Activated CD4-positive, alpha-beta T cell treated with anti-CD3 and anti-CD28 coated beads for 48 hours (primary cell): ENCODE measurements around the gene PHGDH.
"Not testable (repeated sequence)": the region's sequence is repeated elsewhere in the genome, so short reads cannot be mapped to it uniquely, and the experiment has no call there.

ENCODE experiments used
- DNase-seq: peaks from one replicate; pipeline ENCODE4 v3.0.0-alpha.2; 2020

PHGDH gene

DNA sequence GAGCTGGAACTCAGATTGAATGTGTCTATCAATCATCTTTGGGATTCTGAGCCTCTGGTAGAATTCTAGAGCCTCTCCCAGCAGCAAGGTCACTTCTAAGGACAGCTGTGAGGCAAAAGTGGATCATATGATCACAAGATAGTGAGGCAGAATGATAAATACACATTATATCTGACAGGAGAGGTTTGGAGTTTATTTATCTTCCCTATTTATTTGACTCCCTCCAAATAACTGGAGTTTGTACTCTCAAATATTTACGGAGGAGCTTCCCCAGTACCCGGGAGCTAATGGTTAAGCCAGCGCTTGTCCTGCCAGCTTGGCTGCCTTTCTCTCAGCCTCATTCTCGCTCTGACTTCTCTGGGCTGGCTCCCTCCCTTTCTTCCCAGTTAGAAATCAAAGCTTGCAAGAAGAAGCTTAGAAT lies 54.6 kb downstream of the PHGDH start:
- no peak for DNase-seq

DNA sequence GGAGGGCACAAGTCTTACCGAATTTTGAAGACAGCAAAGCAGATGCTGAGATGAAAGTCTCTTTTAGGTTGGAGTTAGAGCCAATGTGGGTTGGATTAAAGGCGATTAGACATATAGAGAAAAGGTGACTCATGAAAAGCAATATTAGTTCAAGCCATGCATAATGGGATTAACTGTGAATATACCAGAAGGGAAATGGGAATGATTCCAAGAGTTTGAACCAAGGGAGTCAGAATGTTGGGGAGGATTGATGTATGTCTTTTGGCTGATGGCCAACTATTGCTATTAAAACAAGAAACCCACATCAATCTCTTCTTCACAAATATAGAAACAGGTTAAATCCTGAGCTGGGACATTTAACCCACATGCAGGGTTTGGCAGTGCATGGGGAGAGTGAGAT lies 55.8 kb downstream of the PHGDH start:
- no peak for DNase-seq

DNA sequence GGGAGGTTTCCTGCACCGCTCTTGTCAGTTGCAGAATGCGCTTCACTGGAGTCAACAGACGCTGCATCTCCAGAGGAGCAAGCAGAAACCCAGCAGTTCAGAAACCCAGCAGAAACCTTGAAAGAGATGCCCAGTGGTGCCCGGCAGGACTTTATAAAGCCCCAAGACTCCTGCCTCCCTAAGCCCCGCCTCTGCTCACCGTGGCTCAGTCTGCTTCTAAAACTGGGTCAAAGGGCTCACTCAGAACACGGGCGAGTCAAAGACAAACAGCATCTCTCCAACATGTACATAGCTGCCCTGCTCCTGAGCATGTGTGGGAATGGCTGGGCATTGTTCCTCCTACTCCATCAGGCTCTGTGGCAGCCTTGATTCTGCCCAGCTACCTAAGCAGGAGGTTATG lies 57.0 kb downstream of the PHGDH start, which contains the start of gene HMGCS2:
Gene HMGCS2 (minus strand): TSS at position 128 of the 400 bp plus-strand sequence. CDS start 61 bp downstream, at position 67.
- DNase-seq: no peak

DNA sequence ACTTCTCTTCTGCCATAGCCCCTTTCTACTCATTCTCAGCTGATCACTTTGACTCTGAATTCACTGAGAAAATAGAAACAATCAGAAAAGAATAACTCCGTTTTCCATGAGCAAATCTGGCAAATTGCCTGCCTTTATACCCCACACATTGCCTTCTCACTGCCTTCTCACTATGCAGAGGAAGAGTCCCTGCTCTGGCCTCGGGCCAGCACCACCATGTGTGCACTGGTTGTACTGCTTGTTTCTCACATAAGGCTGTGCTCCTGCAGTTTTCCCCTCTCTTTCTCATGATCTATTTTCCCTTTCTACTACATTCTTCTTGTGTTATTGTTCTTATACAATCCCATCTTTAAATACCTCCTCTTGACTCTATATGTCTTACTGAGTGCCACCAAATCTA lies 59.3 kb downstream of the PHGDH start:
- no peak for DNase-seq

DNA sequence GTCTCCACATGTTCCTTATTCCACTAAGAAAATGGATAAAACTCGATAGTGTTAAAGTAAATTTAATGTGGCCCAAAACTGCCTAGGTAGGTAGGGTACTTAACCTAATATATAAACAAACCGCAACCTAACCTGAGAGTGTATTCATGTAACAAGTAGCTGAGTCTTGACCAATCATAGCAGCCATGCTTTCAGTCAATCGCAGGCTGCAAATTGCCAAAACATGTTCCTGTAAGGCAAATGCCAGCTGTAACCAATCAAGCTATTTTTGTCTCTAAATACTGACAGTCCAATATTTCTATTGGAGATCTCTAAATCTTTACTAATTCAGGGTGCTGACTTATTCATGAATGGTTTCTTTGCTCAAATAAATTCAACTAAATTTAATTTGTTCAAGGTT lies 60.0 kb downstream of the PHGDH start:
- no peak for DNase-seq

DNA sequence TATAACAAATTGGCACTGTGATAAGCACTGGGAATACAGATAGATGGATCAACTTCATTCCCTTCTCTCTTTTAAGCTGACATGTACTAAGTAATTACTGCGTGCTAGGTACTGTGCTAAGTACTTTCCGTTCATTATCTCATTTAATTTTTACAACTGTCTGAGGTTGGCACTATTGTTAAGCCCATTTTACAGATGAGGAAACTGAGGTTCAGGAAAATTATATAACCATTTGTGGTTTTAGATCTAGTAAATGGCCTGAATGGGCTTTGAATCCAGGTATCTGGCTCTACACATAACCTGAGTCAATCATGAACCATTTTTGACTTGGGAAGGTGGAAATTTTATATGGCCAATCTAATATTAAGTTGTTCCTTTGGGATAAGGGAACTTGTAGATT lies 60.6 kb downstream of the PHGDH start:
- DNase-seq: no peak

DNA sequence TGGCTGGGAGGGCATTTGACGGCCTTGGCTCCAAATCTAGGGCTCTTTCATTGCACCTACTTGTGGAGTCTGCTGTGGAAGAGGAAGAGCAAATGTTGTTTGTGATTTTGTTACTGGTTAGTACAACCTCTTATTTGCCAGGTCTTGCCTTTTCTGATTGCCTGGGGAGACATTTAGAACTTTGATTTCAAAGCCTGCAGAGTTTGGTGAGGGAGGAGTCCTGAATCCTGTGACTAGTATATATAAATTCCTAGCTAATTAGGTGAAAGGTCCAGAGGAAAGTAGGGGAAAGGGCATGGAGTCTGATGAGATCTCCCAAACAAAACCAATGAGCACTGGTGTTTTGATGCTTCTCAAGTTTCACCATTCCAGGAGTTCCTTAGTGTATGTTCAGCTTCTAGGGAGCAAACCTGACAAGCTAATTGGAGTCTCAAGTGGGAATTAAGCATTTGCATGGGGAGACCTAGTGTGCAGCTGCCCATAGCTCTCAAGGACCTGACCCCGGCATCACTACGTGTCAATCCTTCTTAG lies 62.0 kb downstream of the PHGDH start:
- no peak for DNase-seq

DNA sequence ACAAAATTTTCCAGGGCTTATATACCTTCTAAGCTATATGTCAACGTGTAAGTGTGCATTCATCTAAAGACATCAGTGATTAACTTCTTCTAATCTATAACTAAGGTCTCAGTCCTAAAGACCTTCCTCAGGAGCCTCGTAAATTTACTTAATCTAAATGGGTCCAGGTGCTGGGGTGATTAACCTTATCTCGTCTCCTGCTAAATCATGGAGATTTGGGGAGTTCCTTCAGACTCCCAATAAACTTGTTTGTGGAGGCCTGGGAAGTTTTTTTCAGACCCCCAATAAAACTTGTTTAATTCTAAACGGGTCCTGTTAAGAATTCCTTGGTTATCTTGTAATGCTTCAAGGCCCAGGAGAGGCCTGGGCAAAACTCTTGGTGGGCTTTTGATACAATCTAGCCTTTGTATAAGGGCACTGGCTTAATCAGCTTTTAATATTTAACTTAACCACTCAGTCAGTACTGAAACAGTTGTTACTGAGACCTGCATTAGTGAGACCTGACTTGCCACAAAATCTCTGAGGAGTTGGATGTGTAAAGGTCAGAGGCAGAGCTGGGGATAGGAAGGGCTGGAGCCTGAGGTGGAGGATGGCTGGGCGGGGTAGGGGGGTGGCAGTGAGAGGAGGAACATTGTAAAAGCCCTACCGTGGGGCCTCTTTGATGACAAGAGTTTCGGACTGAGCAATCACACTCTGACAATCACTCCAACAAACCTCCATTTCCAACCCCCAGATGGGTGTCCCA lies 63.2 kb downstream of the PHGDH start:
- no peak for DNase-seq

DNA sequence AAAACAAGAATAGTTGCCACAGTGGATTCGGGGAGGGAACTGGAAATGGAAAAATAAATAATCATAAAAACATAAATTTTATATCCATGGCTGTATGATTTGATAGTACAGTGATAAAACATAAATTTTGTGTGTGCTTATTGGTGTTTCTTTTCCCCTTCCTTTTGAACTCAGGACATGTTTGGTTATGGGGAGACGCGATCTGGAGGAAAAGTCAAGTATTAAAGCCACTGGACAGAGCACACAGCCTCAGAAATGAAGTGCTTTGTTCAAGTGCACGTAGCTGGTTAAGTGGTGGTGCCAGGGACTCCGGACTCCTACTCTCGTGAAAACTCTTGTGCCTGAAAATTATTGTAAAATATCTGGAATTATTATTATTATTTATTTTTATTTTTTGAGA lies 66.6 kb downstream of the PHGDH start:
- DNase-seq: no peak

DNA sequence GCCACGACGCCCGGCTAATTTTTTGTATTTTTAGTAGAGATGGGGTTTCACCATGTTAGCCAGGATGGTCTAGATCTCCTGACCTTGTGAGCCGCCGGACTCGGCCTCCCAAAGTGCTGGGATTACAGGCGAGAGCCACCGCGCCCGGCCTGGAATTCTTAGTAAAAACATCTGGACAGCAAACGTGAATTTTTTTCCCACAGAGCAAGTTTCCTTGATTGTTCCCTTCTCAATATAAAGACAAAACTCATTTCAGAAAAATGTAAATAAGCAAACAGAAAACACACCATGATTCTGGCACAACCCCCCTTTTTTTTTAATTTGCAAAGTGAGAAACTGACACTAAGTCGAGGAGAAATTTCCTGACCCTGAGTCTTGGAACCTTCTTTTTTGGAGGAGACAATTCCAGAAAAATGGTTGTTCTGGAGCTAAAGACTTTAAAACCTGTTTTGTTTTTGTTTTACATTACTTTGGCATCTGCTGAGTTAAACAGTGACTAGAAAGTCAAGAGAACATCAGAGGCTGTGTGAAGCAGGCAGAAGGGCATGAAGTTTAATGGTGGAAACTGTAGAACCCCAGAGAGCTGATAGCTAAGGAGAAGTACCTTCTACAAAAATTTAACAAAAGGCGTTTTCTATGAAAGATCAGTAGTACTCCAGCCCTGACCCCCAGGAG lies 67.3 kb downstream of the PHGDH start:
- no peak for DNase-seq

DNA sequence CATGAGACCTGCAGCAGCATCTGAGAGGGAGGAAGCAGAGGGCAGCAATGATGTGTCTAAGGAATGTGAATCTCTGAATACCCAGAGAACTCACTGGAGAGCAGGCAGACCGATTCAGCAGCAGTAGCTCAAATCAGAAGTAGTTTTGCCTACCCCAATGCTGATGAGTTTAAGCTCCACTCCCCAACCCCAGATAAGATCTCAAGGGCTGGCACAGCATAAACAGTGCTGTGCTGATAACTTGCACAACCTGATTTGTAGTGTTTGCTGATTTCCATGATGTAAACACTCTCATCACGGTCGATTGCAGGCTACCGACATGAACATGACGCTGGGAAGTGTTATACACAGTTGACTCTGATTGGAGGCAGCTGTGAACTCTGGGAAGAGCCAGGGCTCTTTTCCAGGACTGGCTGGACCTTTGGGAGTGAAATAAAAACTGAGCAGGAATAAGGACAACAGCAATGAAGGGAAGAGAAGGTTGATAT lies 68.2 kb downstream of the PHGDH start:
- no peak for DNase-seq

DNA sequence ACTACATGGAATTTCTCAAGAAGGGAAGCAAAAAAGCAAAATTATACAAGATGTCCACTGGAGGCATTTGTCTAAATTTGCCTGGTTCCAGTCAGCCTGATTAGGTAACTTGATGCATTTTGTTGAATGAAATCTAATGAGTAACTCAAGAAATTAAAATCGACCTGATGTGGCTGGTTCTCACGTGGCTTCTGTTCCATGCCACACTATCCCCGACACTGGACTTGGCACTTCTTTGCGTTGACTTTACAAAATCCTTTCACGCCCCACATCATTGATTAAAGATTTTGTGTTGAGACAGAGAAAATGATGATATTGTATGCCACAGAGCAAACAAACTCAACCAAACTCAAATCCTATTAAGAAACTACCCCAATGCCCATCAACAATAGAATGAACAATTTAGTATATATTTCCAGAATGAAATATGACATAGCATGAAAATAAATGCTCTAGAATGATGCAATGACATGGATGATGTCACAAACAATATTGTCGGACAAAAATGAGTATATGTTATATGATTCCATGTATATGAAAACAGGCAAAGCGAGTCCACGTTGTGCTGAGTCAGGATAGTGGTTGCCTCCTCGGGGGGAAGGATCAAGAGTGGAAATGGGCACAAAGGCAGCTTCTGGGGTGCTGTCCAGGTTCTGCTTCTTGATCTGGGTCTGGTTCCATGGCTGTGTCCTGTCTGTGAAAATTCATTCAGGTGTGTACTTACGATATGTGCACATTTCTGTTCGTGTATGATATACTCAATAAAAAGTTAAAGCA lies 69.9 kb downstream of the PHGDH start:
- DNase-seq: no peak

DNA sequence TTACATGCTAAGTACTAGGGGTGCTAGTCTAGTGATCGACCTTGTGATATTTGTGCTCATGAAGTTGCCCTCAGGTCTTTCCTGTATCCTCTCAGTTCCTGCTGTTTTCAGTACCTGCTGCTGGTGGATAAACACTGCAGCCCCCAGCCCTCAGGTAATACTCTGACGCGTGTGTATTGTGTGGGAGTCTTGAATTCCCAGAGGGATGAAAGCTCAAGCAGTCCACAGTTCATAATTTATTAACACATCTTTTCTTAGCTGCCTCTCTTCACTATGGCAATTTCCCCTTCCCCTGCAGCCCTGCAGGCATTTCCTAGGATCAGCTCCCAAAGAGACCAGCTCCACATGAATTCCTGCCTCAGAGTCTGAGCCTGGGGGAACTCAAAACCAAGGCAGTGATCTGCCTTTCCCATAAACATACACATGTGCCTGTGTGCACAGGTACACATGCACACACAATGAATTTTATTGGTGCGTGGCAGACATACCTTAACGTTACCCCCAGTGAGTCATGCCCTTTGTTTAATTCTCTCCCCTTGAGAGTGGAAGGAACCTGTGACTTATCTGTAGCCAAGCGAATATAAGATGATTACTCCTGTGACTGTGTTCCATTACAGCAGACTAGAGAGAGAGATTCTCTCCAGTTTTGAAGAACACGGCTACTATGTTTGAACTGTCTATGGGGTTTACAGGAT lies 71.0 kb downstream of the PHGDH start:
- DNase-seq: no peak

DNA sequence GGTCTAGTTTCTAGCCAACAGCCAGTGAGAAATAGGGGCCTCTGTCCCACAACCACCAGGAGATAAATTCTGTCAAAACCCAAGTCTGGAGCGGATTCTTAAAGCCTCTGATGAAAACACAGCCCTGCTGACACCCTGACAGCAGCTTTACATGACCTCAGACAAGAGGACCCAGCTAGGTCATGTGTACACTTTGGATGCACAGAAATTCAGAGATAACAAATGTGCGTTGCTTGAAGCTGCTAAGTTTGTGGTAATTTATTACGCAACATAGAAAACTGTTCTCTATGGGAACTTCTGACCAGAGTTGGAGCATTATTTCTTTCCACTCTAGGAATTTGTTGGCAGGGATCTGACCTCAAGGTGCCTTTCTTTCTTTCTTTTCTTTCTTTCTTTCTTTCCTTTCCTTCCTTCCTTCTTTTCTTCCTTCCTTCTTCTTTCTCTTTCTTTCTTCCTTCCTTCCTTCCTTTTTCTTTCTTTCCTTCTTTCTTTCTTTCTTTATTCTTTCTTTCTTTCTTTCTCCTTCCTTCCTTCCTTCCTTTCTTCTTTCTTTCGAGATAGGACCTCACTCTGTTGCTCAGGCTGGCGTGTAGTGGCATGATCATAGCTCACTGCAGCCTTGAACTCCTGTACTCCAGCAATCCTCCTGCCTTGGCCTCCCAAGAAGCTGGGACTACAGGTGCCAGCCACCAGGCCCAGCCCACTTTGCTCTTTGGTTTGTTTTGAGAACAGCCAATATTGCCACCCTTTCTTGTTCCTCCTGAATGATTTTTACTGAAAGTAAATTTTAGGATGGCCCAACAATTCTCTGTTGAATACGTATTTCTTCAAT lies 71.8 kb downstream of the PHGDH start:
- DNase-seq: no peak

DNA sequence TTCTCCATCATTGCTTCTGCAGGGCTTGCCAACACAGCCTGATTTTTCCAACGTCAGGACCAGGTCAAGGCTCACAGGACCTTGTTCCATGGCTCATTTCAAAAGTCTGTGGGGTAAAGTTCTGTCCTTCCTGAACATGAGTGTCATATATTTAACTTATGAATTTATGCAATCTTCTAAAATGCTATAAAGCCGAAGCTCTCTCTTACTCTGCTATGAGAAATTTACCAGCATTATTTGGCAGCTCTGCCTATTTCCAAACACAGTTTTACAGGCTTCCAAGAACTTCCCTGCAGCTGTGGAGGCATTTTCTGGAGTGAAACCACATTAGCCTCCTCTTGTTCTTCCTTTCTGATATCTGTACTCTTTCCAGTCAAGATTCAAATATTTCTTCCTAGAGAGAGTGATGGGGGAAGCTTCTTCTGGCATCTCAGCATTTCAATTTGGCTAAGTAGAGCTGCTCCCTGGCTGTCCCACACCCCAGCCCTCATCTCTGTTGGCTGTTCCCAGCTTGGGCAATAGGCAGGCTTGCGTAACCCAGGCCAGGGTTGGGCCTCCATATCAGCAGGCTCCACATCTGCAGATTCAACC lies 72.6 kb downstream of the PHGDH start:
- no peak for DNase-seq

DNA sequence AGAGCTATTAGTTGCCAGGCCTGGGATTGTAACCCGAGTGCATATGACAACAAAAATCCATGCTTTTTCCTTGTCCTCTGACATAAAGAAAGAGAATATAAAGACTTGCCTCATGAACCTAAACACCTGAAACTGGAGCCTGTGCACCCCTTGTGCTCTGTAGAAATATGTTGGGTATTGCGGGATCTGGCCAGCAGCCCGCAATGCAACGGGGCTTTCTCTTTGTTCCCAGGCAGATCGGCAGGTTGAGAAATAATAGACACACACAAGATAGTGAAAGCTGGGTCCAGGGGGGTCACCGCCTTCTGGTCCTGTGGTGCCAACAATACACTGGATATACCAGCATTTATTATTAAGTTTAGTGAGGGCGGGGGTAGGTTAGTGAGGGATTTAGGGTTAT lies 74.3 kb downstream of the PHGDH start:
- DNase-seq: not testable (repeated sequence)

DNA sequence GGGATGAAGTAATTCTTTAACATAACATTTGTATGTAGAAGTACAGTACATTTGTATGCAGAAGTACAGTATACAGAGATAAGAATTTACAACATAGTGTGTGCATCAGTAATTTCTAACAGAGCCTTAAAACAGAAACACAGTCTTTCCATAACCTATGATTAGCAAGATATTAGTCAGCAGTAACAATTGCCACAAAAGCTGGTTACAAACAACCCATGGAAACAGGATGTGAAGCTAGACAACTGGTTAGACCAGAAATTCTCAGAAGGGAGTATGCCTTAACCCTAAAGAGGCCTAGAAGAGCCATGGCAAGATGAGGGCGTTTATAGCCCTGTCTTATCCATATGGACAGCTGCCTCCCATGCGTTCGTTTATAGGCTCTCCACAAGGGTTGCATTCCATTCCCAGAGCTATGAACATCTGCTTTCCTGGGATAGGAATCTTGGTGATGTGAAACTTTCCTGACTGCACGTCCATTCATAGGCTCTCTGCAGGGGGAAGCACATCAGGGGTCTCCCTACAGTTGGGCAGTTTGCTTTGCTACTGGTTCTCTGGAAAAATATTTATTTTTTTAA lies 74.8 kb downstream of the PHGDH start:
- not testable (repeated sequence) for DNase-seq

DNA sequence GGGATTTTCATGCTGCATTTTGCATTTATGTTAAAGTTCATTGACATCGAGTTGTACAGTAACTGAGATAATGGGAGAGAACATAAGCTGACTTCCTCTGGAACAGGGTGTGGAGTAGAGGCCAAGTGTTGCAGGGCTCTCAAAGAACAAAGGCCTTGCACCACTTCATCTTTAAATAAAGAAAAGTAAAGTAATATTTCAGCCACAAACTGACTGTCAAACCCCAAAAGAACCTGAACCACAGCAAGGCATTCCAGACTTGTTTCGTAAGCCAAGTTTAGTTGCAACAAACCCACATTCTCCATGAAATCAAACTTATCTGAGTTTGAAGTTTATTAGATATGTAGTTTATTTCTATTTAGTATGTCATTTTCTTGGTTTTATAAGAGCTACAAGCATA lies 76.0 kb downstream of the PHGDH start:
- no peak for DNase-seq

DNA sequence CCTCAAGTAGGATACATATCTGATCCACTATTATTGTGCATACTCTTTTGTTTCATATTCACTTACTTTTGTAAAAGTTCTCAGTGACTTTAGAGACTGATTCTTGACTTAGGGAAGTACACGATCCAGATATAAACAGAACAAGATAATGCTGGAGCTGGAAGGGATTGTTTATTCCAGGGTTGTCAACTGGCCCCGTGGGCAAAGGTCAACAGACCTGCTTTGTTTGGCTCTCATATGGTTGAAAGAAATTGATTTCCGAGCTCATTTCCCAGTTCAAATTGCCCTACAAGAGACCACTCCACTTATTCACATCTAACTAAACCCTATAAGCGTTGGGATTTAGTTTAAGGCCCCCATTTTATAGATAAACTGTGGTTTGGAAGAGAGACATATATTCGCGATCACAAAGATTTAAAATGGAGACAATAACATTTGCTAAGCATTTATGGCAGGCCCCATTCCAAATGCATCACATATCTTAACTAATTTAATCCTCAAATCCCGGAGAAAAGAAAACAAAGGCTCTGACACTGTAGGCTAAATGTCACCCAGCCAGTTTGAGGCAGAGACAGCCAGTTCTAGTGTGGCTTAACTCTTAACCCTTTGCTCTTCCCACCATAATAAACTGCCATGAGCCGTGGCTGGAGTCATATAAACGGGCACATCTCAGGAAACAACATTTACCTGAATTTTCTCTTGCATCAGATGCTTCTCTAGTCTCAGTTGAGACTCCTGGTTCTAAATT lies 78.9 kb downstream of the PHGDH start:
- DNase-seq: no peak

DNA sequence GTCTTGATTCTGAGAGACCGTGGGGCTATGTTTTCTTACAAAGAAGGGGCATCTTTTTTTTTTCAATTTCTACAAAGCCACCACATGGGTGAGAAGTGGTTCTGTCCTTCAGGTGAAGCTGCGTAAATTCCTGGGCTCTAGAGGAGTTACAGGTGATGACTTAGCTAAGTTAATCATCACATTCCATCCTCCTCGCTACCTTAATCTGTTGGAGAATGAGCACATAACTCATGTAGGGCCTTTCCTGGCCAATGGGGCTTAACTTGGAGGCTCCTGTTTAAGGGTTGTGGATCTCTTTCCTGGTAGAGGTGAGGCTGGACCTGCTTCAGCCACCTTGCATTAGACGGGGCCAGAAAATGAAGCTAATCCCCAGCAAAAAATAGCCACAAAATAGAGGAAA lies 79.6 kb downstream of the PHGDH start:
- DNase-seq: no peak
